GM12875 (cell line): ENCODE measurements around the gene HDAC4.

Experiments used
- H3K4me3 ChIP-seq: one replicate; pipeline ENCODE4 v1.5.1; 2011; ENCODE audit warnings: low read depth, low read length, control low read depth
- CTCF ChIP-seq: IDR thresholded peaks from 2 replicates; pipeline ENCODE4 v1.5.1; 2011; ENCODE audit warnings: low read depth, mild to moderate bottlenecking, control low read depth, inconsistent platforms, low read length, moderate library complexity, borderline replicate concordance; ENCODE audit not compliant: insufficient read depth

HDAC4 gene

GRCh38 chr2:239055756-239056493 is 344.9 kb downstream of the HDAC4 start:
- H3K4me3 ChIP-seq = no peak overlapping the region
- no peak for TF ChIP-seq CTCF

GRCh38 chr2:239054921-239055320 is 345.9 kb downstream of the HDAC4 start:
- H3K4me3 ChIP-seq = no peak overlapping the region
- TF ChIP-seq CTCF = no peak

GRCh38 chr2:239053801-239054503 is 346.9 kb downstream of the HDAC4 start:
- TF ChIP-seq CTCF = no peak
- H3K4me3 ChIP-seq = no peak overlapping the region

GRCh38 chr2:239052798-239053665 is 347.8 kb downstream of the HDAC4 start:
- TF ChIP-seq CTCF = no peak
- H3K4me3 ChIP-seq = no peak overlapping the region

- H3K4me3 ChIP-seq = no peak overlapping the region
- TF ChIP-seq CTCF = no peak
These were observed 348.9 kb downstream of the HDAC4 start for GRCh38 chr2:239051891-239052445.

- TF ChIP-seq CTCF = no peak
- no peak overlapping the region for H3K4me3 ChIP-seq
These were observed 350.6 kb downstream of the HDAC4 start for GRCh38 chr2:239050252-239050649.
